Activated naive CD8-positive, alpha-beta T cell treated with anti-CD3 and anti-CD28 coated beads, Interleukin-2, amount 10 ng/mL, durations not matched to agents 7 days and 5 days (primary cell): ENCODE data around the gene NAA20. TPM values are rescaled to one million over a fixed set of nuclear protein-coding genes. Genes with fewer than 3 reads are reported as not detected.

Experiments
- ATAC-seq: fragments of 150-1000 bp; cut with Tn5 transposase; one replicate; pipeline ENCODE4 v1.10.0; 2021; ENCODE audit warnings: low read depth, moderate library complexity
- POLR2A ChIA-PET: fragments of 350-600 bp; sonication (Branson Sonifier 250); formaldehyde crosslinking; loops from one replicate; lab custom pipeline; 2021; ENCODE audit warnings: antibody characterized with exemption; lab: Charles Lee
- DNase-seq: peaks from one replicate; pipeline ENCODE4 v3.0.0; 2021
- H3K27ac Mint-ChIP-seq: one replicate; pipeline ENCODE4 v1.8.0; 2022; ENCODE audit warnings: mild to moderate bottlenecking, mixed read lengths
- H3K27me3 Mint-ChIP-seq: one replicate; pipeline ENCODE4 v1.8.0; 2022; ENCODE audit warnings: mild to moderate bottlenecking, moderate library complexity, mixed read lengths
- H3K36me3 Mint-ChIP-seq: one replicate; pipeline ENCODE4 v1.8.0; 2021; ENCODE audit warnings: mild to moderate bottlenecking, mixed read lengths
- H3K4me1 Mint-ChIP-seq: one replicate; pipeline ENCODE4 v1.8.0; 2021; ENCODE audit warnings: mixed read lengths
- H3K4me3 Mint-ChIP-seq: one replicate; pipeline ENCODE4 v1.8.0; 2022; ENCODE audit warnings: mild to moderate bottlenecking, moderate library complexity, mixed read lengths
- H3K9me3 Mint-ChIP-seq: one replicate; pipeline ENCODE4 v1.8.0; 2021; ENCODE audit warnings: mixed read lengths
- total RNA-seq, 2 experiments: library from RNA; stranded (reverse); gene quantifications; one replicate each; pipeline ENCODE4 v1.2.3, GENCODE V29; 2021

Gene NAA20
- total RNA-seq, 2 experiments from 2014 or later = 40.1 to 42.7 TPM

DNA sequence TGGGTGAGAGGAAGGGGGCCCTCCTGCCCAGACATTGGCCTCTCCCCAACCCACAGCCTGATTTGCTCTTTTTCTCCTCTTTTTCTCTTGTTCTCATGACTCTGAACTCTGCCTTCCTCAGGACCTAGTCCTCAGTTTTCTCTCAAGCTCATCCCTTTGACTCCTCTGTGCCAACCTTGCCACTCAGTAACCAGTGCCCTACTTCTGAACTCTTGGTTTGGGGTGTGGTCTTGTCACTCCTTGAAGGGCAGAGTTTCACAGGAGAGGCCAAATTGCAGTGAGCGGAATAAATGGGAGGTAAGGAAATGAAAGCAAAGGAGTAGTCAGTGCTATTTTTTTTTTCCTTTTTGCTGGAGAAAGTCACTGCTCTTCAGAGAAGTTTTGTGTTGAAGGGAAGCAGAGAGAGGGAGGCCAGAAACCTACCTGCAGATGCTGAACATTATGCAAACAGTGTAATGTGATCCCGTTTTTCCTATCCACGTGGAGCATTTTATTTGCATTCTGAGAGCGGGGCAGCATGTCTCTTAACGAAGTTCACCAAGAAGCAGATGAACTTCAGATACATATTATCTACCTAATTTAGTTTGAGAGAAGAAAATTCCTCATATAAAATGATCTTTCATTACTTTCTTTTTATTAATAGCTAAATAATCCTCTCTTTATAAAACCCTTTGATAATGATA is 62.1 kb downstream of the NAA20 start:
- H3K36me3 Mint-ChIP-seq = no peaks in the 10 kb centered on the region
- ATAC-seq = no peak
- H3K4me3 Mint-ChIP-seq = no peak overlapping the region
- no peaks in the 10 kb centered on the region for H3K4me1 Mint-ChIP-seq
- peaks cover 20% of the 10 kb centered on the region for H3K27me3 Mint-ChIP-seq
- H3K9me3 Mint-ChIP-seq = no peaks in the 10 kb centered on the region
- no peak overlapping the region for H3K27ac Mint-ChIP-seq
- DNase-seq = no peak
- POLR2A ChIA-PET = no interaction called here

Other genes starting within 250 kb of the NAA20 start
- 10 to 100 TPM; 23.2 to 25.1 TPM for gene CRNKL1, start 35.1 kb downstream of the NAA20 start, total RNA-seq
- not detected for gene CFAP61, start 35.2 kb downstream of the NAA20 start, total RNA-seq